NB4 (cell line): Measurements from ENCODE around the gene CFTR.
A peak's percentile ranks its signal among the peaks of the same experiment; 100 is the strongest.

ENCODE experiments used
- DNase-seq: peaks from one replicate; pipeline ENCODE4 v3.0.0; 2010; ENCODE audit warnings: low read depth
- H3K4me3 ChIP-seq: one replicate; pipeline ENCODE4 v1.5.1; 2011; ENCODE audit warnings: mild to moderate bottlenecking, low read depth, low read length, moderate library complexity
- CTCF ChIP-seq: IDR thresholded peaks from one replicate; pipeline ENCODE4 v1.5.1; 2012; ENCODE audit warnings: low read depth, low read length
- MAX ChIP-seq: IDR thresholded peaks from 2 replicates; pipeline ENCODE4 v1.6.1; 2011; ENCODE audit warnings: low read depth, low read length
- MYC ChIP-seq: IDR thresholded peaks from 2 replicates; pipeline ENCODE4 v1.6.1; 2011; ENCODE audit warnings: low read depth, low read length
- POLR2A ChIP-seq: IDR thresholded peaks from 2 replicates; pipeline ENCODE4 v1.6.1; 2011; ENCODE audit warnings: mild to moderate bottlenecking; ENCODE audit not compliant: insufficient read length; ENCODE audit errors: extremely low read depth

CFTR gene

GRCh38 chr7:117669818-117670217, 190.0 kb downstream of the CFTR start:
- TF ChIP-seq MYC, result no peak
- DNase-seq, result no peak

GRCh38 chr7:117672453-117672852, 192.6 kb downstream of the CFTR start:
- no peak for DNase-seq
- TF ChIP-seq POLR2A (no peak), MAX (no peak), MYC (no peak), CTCF (no peak)
- no peak overlapping the region for H3K4me3 ChIP-seq

More at GRCh38 chr7:117669818-117670217, 190.0 kb downstream of the CFTR start:
- H3K4me3 ChIP-seq, result no peak overlapping the region

- TF ChIP-seq MYC (no peak), MAX (no peak), POLR2A (no peak), CTCF (no peak)
- no peak for DNase-seq
- no peak overlapping the region for H3K4me3 ChIP-seq
These were observed 193.5 kb downstream of the CFTR start for GRCh38 chr7:117673367-117673766.

- peak; percentile 19 for DNase-seq
- H3K4me3 ChIP-seq, result no peak overlapping the region
- no peak for TF ChIP-seq CTCF
- no peak for TF ChIP-seq MAX
- TF ChIP-seq MYC, result no peak
- no peak for TF ChIP-seq POLR2A
These were observed 194.0 kb downstream of the CFTR start for GRCh38 chr7:117673839-117674238.

GRCh38 chr7:117674617-117675016, 194.8 kb downstream of the CFTR start:
- no peak for DNase-seq
- TF ChIP-seq CTCF (no peak), MYC (no peak), POLR2A (no peak), MAX (no peak)
- H3K4me3 ChIP-seq, result no peak overlapping the region

- H3K4me3 ChIP-seq, result no peak overlapping the region
- TF ChIP-seq POLR2A, result no peak
- no peak for TF ChIP-seq MAX
- TF ChIP-seq CTCF, result no peak
- no peak for TF ChIP-seq MYC
- DNase-seq, result no peak
These were observed 195.9 kb downstream of the CFTR start for GRCh38 chr7:117675497-117676435.
